ENCODE results near the gene CTSE. TPM values are rescaled to one million over a fixed set of nuclear protein-coding genes. Genes with fewer than 3 reads are reported as not detected.

CTSE gene
- total and polyA plus RNA-seq, 9 of the 15 experiments (the other 6 are each of a cell fraction or from before 2014, with no cell fraction given): 0.04 to 0.18 (median 0.09) TPM; not detected in 4

GRCh38 chr1:205965036-205965884, 58.4 kb downstream of the CTSE start:
- H4K20me1 ChIP-seq (replicated peaks; ENCODE audit: control insufficient read depth, insufficient read depth, low read length): peaks cover 9% of the 10 kb centered on the region
- intact Hi-C loops (cut with micrococcal nuclease): no loop called here
- TF ChIP-seq TBP (optimal IDR thresholded peaks at IDR 0.05; ENCODE audit: low read depth, low read length) (peak; percentile 19), MAFG (tag; conservative IDR thresholded peaks at IDR 0.05) (peak; percentile 36; the same call in 1 of the 2 replicates), ZNF316 (IDR thresholded peaks at IDR 0.05) (peak; percentile 35; the same call in 1 of the 2 replicates), PML (IDR thresholded peaks at IDR 0.05; ENCODE audit: low read length) (0 out of 2 replicates have a peak, but pooled peaks have one; percentile 29), BRD4 (IDR thresholded peaks at IDR 0.05) (no peak), KLF1 (tag; IDR thresholded peaks at IDR 0.05) (no peak), PHF8 (IDR thresholded peaks at IDR 0.05; ENCODE audit: borderline replicate concordance, low read length) (0 out of 2 replicates have a peak, but pooled peaks have one; percentile 5), POLR2AphosphoS5 (IDR thresholded peaks at IDR 0.05; ENCODE audit: control insufficient read depth, insufficient read depth, low read depth, low read length) (peak; percentile 68; the same call in 1 of the 2 replicates)
- ChIA-PET CTCF (ENCODE audit: low intra/inter-chr PET ratio) (no interaction called here), POLR2A (interaction anchor here (0.6 kb wide), 1 partner anchor 83 kb away, joined by 3 read pairs; no protein-coding TSS in a partner anchor)
- H3K9ac ChIP-seq (ENCODE audit: insufficient read depth in 1 of 2, low read depth in 2 of 2, low read length in 2 of 2): no peak overlapping the region
- DNase-seq (ENCODE audit: extremely low read depth in 1 of 4, low spot score in 3 of 4): no peak
- ATAC-seq: peak; percentile 24
- H3K4me3 ChIP-seq: no peak overlapping the region
- in situ Hi-C loops (cut with MboI): no loop called here
- 7% methylated on average over 11 of the region's 13 CpGs for WGBS (ENCODE audit: insufficient coverage, low coverage, missing lambda C conversion rate)
- FAIRE-seq: no peak
- no peak overlapping the region for H2AFZ ChIP-seq (ENCODE audit: low read depth, low read length)
- H3K27ac ChIP-seq (ENCODE audit: extremely low read depth, low read depth, low read length): no peak overlapping the region
- H3K9me1 ChIP-seq (ENCODE audit: control insufficient read depth, insufficient read depth, low read length): no peaks in the 10 kb centered on the region
- H3K27me3 ChIP-seq (ENCODE audit: control insufficient read depth in 2 of 2, insufficient read depth in 2 of 2, low read length in 2 of 2): peaks cover 20 to 74% of the 10 kb centered on the region in 2 experiments
- H3K36me3 ChIP-seq (ENCODE audit: control insufficient read depth, insufficient read depth, low read length): no peaks in the 10 kb centered on the region
- H3K79me2 ChIP-seq (ENCODE audit: control insufficient read depth, insufficient read depth, low read length): no peaks in the 10 kb centered on the region
- H3K4me1 ChIP-seq (replicated peaks in 1 of 2; ENCODE audit: control insufficient read depth in 2 of 2, insufficient read depth in 2 of 2, low read length in 2 of 2): no peaks in the 10 kb centered on the region
- no peak overlapping the region for H3K4me2 ChIP-seq (ENCODE audit: insufficient read depth, low read length)
- TSS peak; percentile 83 for BruUV-seq (replicated peaks)
- no peaks in the 10 kb centered on the region for H3K9me3 ChIP-seq (replicated peaks; ENCODE audit: control insufficient read depth, insufficient read depth, low read depth, low read length)
